SK-N-MC (cell line): ENCODE data around the gene PSD4.
"Not testable (repeated sequence)": the region's sequence is repeated elsewhere in the genome, so short reads cannot be mapped to it uniquely, and the experiment has no call there.

ENCODE experiments used
- DNase-seq: peaks from one replicate; pipeline ENCODE4 v3.0.0-alpha.2; 2011; ENCODE audit warnings: low read depth, low spot score
- H3K27ac ChIP-seq: fragments of 200-600 bp; sonication (generic); 2 replicates; pipeline ENCODE4 v1.5.1; 2016; ENCODE audit warnings: mixed run types
- H3K36me3 ChIP-seq: fragments of 200-600 bp; sonication (generic); 2 replicates; pipeline ENCODE4 v1.6.1; 2017; ENCODE audit warnings: antibody characterized with exemption, low read length, mixed read lengths; ENCODE audit not compliant: insufficient read depth
- H3K4me3 ChIP-seq: fragments of 200-600 bp; sonication (generic); 2 replicates; pipeline ENCODE4 v1.5.1; 2016
- H3K9ac ChIP-seq: fragments of 200-600 bp; sonication (generic); 2 replicates; pipeline ENCODE4 v1.8.0; 2017; ENCODE audit warnings: mixed run types, mixed read lengths; ENCODE audit not compliant: insufficient read length
- H3K9me3 ChIP-seq: fragments of 200-600 bp; sonication (generic); 2 replicates; pipeline ENCODE4 v1.6.1; 2017; ENCODE audit warnings: low read depth, mild to moderate bottlenecking, antibody characterized with exemption, low read length, moderate library complexity, mixed read lengths
- EZH2 ChIP-seq: fragments of 200-600 bp; sonication (generic); IDR thresholded peaks from one replicate; pipeline ENCODE4 v1.6.1; 2017; ENCODE audit warnings: antibody characterized with exemption
- FOXP2 ChIP-seq: optimal IDR thresholded peaks from 2 replicates; pipeline ENCODE3; 2011; ENCODE audit warnings: mild to moderate bottlenecking, moderate library complexity; ENCODE audit not compliant: insufficient read depth; ENCODE audit errors: extremely low read length, control extremely low read depth
- POLR2AphosphoS5 ChIP-seq: IDR thresholded peaks from 2 replicates; pipeline ENCODE4 v1.6.1; 2012; ENCODE audit warnings: mild to moderate bottlenecking, low read depth, low read length, borderline replicate concordance

Gene PSD4

GRCh38 chr2:113233593-113234550 lies 60.1 kb downstream of the PSD4 start:
- Histone ChIP-seq H3K9me3 (no peaks in the 10 kb centered on the region), H3K27ac (no peak overlapping the region)
- no peak for DNase-seq

DNA sequence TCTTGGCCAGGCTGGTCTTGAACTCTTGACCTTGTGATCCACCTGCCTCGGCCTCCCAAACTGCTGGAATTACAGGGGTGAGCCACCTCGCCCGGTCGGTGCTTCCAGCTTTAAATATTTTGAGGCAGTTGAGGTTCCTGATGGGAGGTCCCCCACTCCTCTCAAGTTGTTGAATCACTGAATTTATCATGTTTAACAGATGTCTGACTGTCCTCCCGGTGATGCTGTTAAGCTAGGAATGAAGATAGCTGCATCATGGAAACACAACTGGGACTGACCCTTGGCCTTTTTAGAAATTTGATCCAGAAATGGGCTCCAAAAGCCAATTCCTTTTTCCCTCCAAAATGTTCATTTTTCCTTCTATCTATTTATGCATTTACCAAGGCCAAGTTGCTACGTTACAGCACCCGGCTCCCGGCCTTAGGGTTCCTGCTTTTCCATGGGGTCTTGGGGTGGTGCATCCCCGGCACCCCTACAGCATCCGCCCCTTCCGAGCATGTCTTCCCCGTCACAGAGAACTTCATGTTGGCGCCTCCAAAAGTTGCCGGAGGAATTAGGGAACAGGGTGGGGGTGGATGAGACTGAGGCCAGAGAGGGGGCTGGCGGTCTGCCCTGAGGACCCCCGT lies 61.1 kb downstream of the PSD4 start:
- no peak for TF ChIP-seq EZH2
- TF ChIP-seq FOXP2 = no peak
- no peak for TF ChIP-seq POLR2AphosphoS5
- peak overlapping the region; percentile 76 for H3K9ac ChIP-seq
- peak overlapping the region; percentile 84 for H3K4me3 ChIP-seq
- DNase-seq = no peak
- no peak overlapping the region for H3K27ac ChIP-seq
- H3K36me3 ChIP-seq = no peaks in the 10 kb centered on the region; the same call in 1 of the 2 replicates
- no peaks in the 10 kb centered on the region for H3K9me3 ChIP-seq

More at GRCh38 chr2:113233593-113234550, 60.1 kb downstream of the PSD4 start:
- Histone ChIP-seq H3K9ac (no peak overlapping the region), H3K4me3 (no peak overlapping the region), H3K36me3 (no peaks in the 10 kb centered on the region; the same call in 1 of the 2 replicates)
- TF ChIP-seq POLR2AphosphoS5 (no peak), FOXP2 (no peak), EZH2 (no peak)

- DNase-seq, H3K27ac ChIP-seq, H3K36me3 ChIP-seq, H3K9me3 ChIP-seq: not testable (repeated sequence)
- peak; percentile 76 for TF ChIP-seq POLR2AphosphoS5
- Histone ChIP-seq H3K4me3 (peak overlapping the region; percentile 84), H3K9ac (peak overlapping the region; percentile 76)
These were observed 61.8 kb downstream of the PSD4 start for GRCh38 chr2:113235347-113236226.

DNA sequence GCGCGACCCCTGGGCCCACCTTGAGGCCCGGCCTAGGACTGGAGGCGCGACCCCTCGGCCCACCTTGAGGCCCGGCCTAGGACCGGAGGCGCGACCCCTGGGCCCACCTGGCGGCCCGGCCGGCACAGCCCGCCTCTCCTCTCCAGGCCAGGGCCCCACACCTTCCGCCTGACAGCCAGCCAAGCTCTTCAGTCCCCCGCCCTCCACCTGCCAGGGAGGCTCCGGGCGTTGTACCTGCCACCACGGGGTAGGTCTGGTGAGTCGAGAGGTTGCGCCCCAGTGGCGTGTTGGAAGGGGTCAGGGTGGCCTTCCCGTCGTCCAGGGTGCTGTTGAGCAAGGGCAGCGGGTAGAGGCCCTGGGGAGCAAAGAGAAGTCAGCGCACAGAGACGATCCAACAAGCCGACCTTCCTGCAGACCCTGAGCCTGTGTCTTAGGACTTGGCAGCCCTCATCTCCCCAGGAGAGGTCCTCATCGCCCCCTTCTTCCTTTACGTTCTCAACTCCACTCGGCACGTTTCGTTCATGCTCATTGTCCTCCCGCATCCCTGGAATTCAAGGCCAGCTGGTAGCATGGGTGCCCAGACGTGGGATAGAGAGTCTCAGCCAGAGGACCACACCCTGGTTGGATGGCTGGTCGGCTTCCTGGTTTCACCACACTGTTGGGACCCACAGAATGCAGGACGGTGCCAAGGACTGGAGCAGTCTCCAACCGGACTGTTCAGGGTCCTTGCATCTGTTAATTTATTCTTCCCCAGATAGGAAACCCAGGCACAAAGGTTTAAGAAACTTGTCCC lies 62.8 kb downstream of the PSD4 start:
- H3K9me3 ChIP-seq = no peaks in the 10 kb centered on the region
- no peak overlapping the region for H3K27ac ChIP-seq
- H3K9ac ChIP-seq = no peak overlapping the region

DNA sequence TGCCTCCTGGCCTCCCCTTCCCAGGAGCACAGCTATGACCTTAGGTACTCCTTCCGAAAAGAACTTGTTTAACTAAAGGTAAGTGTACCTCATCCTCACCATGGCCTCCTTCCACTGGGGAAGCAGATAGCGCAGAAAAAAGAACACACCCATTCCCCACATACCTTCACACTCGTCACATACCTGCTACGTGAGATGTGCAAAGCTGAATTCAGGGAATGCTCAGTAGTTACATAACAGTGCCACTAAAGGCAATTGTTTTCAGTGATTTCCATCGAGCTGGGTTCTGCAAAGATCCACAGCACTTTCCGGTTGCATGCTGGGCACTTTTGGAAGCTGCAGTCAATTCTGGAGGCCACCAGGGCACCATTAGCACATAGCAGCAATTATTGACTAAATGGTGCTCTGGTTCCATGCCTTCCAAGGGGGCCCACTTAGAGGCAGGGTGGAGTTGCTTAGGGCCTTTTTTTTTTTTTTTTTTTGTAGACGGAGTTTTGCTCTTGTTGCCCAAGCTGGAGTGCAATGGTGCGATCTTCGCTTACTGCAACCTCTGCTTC lies 63.9 kb downstream of the PSD4 start:
- no peaks in the 10 kb centered on the region; the same call in 1 of the 2 replicates for H3K36me3 ChIP-seq
- no peaks in the 10 kb centered on the region for H3K9me3 ChIP-seq
- no peak overlapping the region for H3K27ac ChIP-seq
- no peak for TF ChIP-seq FOXP2
- TF ChIP-seq EZH2 = no peak
- TF ChIP-seq POLR2AphosphoS5 = no peak
- no peak overlapping the region for H3K9ac ChIP-seq
- no peak overlapping the region for H3K4me3 ChIP-seq
- DNase-seq = no peak

More for the DNA sequence above, 62.8 kb downstream of the PSD4 start:
- Histone ChIP-seq H3K4me3 (peak overlapping the region; percentile 84), H3K36me3 (no peaks in the 10 kb centered on the region; the same call in 1 of the 2 replicates)
- TF ChIP-seq FOXP2 = no peak
- no peak for TF ChIP-seq EZH2
- no peak for TF ChIP-seq POLR2AphosphoS5
- no peak for DNase-seq

DNA sequence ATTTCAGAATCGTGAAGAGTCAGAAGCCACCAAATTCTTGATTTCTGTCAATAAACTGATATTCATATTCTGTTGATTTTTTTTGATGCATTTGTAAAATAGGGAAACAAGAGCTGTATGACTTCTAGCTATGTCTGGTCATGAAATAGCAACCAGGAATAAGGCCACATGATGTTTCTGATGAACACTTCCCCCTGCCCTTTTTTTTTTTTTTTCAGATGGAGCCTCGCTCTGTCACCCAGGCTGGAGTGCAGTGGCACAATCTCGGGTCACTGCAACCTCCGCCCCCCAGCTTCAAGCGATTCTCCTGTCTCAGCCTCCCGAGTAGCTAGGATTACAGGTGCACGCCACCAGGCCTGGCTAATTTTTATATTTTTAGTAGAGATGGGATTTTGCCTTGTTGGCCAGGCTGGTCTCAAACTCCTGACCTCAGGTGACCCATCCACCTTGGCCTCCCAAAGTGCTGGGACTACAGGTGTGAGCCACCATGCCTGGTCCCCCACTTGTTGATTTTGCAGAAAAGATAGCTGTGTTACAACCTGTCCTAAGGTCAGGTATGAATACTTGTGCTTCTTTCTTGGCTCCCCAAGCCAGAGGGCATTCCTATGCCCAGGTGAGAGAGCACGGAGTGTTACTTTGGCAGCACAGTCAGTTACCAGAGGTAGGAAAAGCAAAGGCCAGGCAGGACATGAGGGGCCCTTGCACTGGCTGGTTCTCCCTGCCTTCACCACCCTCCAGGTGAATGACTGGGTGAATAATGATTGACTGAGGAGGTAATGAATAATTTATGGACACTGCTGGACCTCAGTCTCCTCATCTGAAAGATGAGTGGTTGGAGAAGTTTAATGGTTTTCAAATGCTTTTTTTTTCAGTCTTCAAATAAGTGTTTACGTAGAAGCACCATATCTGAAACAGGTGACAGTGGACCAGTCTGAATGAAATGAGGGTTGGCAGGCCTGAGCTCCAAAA lies 65.4 kb downstream of the PSD4 start:
- TF ChIP-seq FOXP2 (no peak), EZH2 (no peak), POLR2AphosphoS5 (no peak)
- Histone ChIP-seq H3K4me3 (peak overlapping the region; percentile 27; the same call in 1 of the 2 replicates), H3K9me3 (no peaks in the 10 kb centered on the region), H3K36me3 (no peaks in the 10 kb centered on the region; the same call in 1 of the 2 replicates), H3K9ac (no peak overlapping the region), H3K27ac (no peak overlapping the region)
- no peak for DNase-seq
